Upper lobe of left lung (tissue), 6 donors: Measurements from ENCODE around the gene PGP. TPM values are rescaled to one million over a fixed set of nuclear protein-coding genes. Genes with fewer than 3 reads are reported as not detected.
A peak's percentile ranks its signal among the peaks of the same experiment; 100 is the strongest.

Experiments
- ATAC-seq, 2 donors: fragments of 200-7000 bp; cut with Tn5 transposase; one replicate each; pipeline ENCODE4 v1.9.1; 2022; ENCODE audit warnings: mild to moderate bottlenecking in 2 of 2, moderate library complexity in 2 of 2; ENCODE audit not compliant: low FRiP score in 2 of 2
- DNase-seq, 2 donors: peaks; one replicate each; pipeline ENCODE4 v3.0.0-alpha.2; 2019 to 2020
- H3K27ac ChIP-seq, 4 donors: fragments of 200-600 bp; sonication (generic); one replicate each; pipeline ENCODE4 v1.5.1; 2016 to 2019
- H3K27me3 ChIP-seq, 4 donors: fragments of 200-600 bp; sonication (generic); one replicate each; pipeline ENCODE4 v1.5.1; 2017 to 2019
- H3K36me3 ChIP-seq, 4 donors: fragments of 200-600 bp; sonication (generic); one replicate each; pipeline ENCODE4 v1.5.1; 2016 to 2019
- H3K4me1 ChIP-seq, 4 donors: fragments of 200-600 bp; sonication (generic); one replicate each; pipeline ENCODE4 v1.5.1; 2018 to 2019
- H3K4me3 ChIP-seq, 4 donors: fragments of 200-600 bp; sonication (generic); one replicate each; pipeline ENCODE4 v1.5.1; 2017 to 2019; ENCODE audit warnings: mild to moderate bottlenecking in 2 of 4, moderate library complexity in 1 of 4
- H3K9me3 ChIP-seq, 4 donors: fragments of 200-600 bp; sonication (generic); one replicate each; pipeline ENCODE4 v1.5.1; 2018 to 2019
- EP300 ChIP-seq, 4 donors: sonication (generic); formaldehyde crosslinking; IDR thresholded peaks; one replicate each; pipeline ENCODE4 v1.5.1; 2017; ENCODE audit warnings: antibody characterized with exemption in 4 of 4, control low read depth in 2 of 4
- POLR2A ChIP-seq, 4 donors: fragments of 450-650 bp; IDR thresholded peaks; one replicate each; pipeline ENCODE4 v1.5.1; 2016 to 2017; ENCODE audit warnings: antibody characterized with exemption in 4 of 4, mild to moderate bottlenecking in 2 of 4
- POLR2AphosphoS5 ChIP-seq, 2 donors: sonication (generic); formaldehyde crosslinking; IDR thresholded peaks; one replicate each; pipeline ENCODE4 v1.5.1; 2017; ENCODE audit warnings: antibody characterized with exemption in 2 of 2
- WGBS, 2 donors: methylation state at CpG; one replicate each; pipeline ENCODE4 v1.1.5; 2017 to 2018; 5-methylcytosine and 5-hydroxymethylcytosine counted together
- total RNA-seq, 6 donors: library from RNA; depleted of rRNA in 4 of 6; stranded (reverse); fragments of >200 nt in 4 of 6; gene quantifications; one replicate each; pipeline versions ENCODE4 v1.1.0 to v1.2.1, GENCODE V29; 2016 to 2021
- TF ChIP-seq, protein P1 (sequence below), 6 experiments: fragments of 450-650 bp in 4 of 6; fragments of 200-600 bp in 2 of 6; sonication (generic) in 2 of 6; IDR thresholded peaks; one replicate each; pipeline ENCODE4 v1.5.1; 2016 to 2019; ENCODE audit warnings: antibody characterized with exemption in 6 of 6
- donor health status: DM: no; HTN: no; CAD: no; lungs with moderate emphysema.
- donor health status: DM: no; HTN: yes; CAD: no; lungs with severe emphysema.

PGP gene
- total RNA-seq, 6 donors from 2014 or later = 18.6 to 32.5 (median 21.7) TPM

DNA sequence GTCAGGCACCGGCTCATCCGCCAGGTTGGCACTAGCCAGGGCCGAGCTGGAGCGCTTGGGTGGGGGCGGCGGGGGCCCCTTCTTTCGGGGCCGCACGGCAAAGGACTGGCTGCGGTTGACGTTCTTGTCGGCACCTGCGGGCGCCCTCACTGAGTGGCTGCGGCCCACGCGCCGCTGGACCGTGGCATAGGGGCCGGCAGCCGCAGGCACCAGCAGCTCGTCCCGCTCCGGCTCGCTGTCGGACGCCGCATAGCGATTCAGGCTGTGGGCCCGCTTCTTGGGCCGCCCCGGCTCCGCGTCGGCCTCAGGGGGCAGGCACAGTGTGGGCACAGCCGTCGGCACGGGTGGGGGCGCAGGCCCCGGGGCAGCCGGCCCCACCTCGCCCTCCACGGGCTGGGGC, 34.2 kb downstream of the PGP start:
- Histone ChIP-seq H3K9me3 (no peaks in the 10 kb centered on the region), H3K27me3 (no peaks in the 10 kb centered on the region), H3K27ac (no peak overlapping the region), H3K4me3 (no peak overlapping the region), H3K4me1 (peaks cover 0 to 5% (median 0%) of the 10 kb centered on the region in 4 donors), H3K36me3 (peaks cover 3 to 27% (median 24%) of the 10 kb centered on the region in 4 donors)
- ATAC-seq (no peak), DNase-seq (peak in 1 of 2 donors; percentile 84)
- TF ChIP-seq POLR2AphosphoS5 (IDR thresholded peaks at IDR 0.05) (no peak), POLR2A (IDR thresholded peaks at IDR 0.05) (no peak), EP300 (IDR thresholded peaks at IDR 0.05) (no peak)
- TF ChIP-seq, protein P1, sequence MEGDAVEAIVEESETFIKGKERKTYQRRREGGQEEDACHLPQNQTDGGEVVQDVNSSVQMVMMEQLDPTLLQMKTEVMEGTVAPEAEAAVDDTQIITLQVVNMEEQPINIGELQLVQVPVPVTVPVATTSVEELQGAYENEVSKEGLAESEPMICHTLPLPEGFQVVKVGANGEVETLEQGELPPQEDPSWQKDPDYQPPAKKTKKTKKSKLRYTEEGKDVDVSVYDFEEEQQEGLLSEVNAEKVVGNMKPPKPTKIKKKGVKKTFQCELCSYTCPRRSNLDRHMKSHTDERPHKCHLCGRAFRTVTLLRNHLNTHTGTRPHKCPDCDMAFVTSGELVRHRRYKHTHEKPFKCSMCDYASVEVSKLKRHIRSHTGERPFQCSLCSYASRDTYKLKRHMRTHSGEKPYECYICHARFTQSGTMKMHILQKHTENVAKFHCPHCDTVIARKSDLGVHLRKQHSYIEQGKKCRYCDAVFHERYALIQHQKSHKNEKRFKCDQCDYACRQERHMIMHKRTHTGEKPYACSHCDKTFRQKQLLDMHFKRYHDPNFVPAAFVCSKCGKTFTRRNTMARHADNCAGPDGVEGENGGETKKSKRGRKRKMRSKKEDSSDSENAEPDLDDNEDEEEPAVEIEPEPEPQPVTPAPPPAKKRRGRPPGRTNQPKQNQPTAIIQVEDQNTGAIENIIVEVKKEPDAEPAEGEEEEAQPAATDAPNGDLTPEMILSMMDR (IDR thresholded peaks at IDR 0.05) = no peak
- 97% methylated on average over 31 of the region's 43 CpGs; no CpG with 5 or more reads in 1 of the 2 donors for WGBS, 2 donors

DNA sequence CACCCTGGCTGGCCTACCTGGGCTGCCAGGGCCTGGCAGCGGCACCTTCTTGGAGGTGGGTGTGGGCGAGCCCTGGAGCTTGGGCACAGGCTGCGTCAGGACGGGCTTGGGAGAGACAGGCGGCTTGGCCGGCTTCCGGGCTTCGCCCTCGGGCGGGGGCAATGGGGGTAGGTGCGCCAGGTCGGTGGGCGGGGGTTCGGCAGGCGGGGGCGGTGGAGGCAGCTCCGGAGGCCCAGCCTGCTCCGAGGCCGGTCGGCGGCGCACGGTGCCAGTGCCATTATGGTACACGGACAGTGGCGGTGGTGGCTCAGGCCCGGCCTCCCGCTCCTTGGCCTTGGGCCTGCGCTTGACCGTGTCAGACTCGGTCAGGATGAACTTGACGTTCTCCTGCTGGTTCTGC, 35.1 kb downstream of the PGP start:
- DNase-seq (peak in 1 of 2 donors; percentile 86), ATAC-seq (no peak)
- Histone ChIP-seq H3K4me3 (no peak overlapping the region), H3K9me3 (no peaks in the 10 kb centered on the region), H3K4me1 (peaks cover 0 to 5% (median 0%) of the 10 kb centered on the region in 4 donors), H3K36me3 (peaks cover 5 to 36% (median 33%) of the 10 kb centered on the region in 4 donors), H3K27me3 (no peaks in the 10 kb centered on the region), H3K27ac (no peak overlapping the region)
- 92 to 97% methylated on average over 19 to 31 of the region's 31 CpGs for WGBS, 2 donors
- TF ChIP-seq POLR2A (IDR thresholded peaks at IDR 0.05) (no peak), POLR2AphosphoS5 (IDR thresholded peaks at IDR 0.05) (no peak), EP300 (IDR thresholded peaks at IDR 0.05) (no peak)
- TF ChIP-seq, protein P1 (IDR thresholded peaks at IDR 0.05) = no peak

DNA sequence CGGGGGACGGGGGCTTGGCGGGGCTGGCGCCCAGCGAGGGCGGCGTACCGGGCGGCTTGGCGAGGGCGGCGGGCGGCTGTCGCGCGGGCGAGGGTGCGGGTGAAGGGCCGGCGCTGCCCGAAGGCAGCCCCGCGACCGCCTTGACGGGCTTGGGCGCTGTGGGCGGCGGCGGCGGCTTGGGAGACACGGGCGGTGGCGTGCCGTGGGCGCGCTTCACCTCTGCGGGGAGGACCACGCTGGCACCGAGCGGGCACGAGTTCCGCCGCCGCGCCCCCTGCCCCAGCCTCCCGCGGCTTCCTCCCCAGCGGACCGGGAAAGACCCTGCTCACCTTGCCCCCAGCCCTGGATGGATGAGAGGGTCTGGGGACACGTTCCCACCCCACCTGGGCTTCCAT, 35.5 kb downstream of the PGP start:
- ATAC-seq = no peak
- TF ChIP-seq, protein P1 (IDR thresholded peaks at IDR 0.05) = no peak
- WGBS, 2 donors = 74% methylated on average over 18 to 20 of the region's 50 CpGs
- no peaks in the 10 kb centered on the region for H3K9me3 ChIP-seq
- peak in 1 of 2 donors; percentile 85 for DNase-seq
- no peak overlapping the region for H3K27ac ChIP-seq
- no peaks in the 10 kb centered on the region for H3K27me3 ChIP-seq
- H3K36me3 ChIP-seq = peaks cover 5 to 41% (median 38%) of the 10 kb centered on the region in 4 donors
- peaks cover 0 to 5% (median 0%) of the 10 kb centered on the region in 4 donors for H3K4me1 ChIP-seq
- no peak overlapping the region for H3K4me3 ChIP-seq

DNA sequence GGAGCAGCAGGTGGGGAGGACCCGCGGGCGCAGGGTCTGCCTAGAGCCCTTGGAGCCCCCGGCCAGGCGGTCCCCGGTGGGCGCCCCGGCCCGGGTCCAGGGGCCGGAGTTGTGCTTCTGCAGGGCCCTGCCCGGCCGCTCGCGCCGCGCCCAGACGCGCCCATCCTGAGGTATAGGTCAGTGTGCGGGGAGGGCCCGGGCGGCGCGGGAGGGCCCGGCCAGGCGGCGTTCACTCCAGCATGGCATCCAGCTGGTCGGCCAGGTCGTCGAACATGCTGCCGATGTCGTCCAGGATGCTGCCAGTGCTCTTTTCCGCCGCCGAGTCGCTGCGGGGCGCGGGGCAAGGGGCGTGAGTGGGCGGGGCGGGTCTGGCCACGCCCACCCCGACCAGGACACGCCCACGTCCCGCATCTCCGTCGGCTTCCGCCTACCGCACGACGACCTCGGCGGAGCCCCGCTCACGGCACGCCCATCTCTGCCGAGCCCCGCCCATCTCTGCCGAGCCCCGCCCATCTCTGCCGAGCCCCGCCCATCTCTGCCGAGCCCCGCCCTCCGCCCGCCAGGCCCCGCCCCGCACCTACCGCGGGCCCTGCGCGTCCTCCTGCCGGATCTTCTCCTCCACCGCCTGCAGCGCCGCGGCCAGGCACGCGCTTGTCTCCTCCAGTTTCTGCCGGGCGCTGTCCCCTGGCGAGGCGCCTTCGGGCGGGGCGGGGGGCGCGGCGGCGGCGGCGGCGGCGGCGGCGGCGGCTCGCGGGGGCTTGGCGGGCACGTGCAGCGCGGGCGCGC, 36.1 kb downstream of the PGP start:
- Histone ChIP-seq H3K27ac (no peak overlapping the region), H3K36me3 (peaks cover 5 to 47% (median 44%) of the 10 kb centered on the region in 4 donors), H3K9me3 (no peaks in the 10 kb centered on the region), H3K4me1 (peaks cover 0 to 5% (median 0%) of the 10 kb centered on the region in 4 donors), H3K4me3 (no peak overlapping the region), H3K27me3 (no peaks in the 10 kb centered on the region)
- ATAC-seq (peak in 1 of 2 donors; percentile 51), DNase-seq (peak in 1 of 2 donors; percentile 86)
- no peak for TF ChIP-seq POLR2A (IDR thresholded peaks at IDR 0.05)
- TF ChIP-seq POLR2AphosphoS5 (IDR thresholded peaks at IDR 0.05) = no peak
- 64 to 66% methylated on average over 14 to 47 of the region's 106 CpGs for WGBS, 2 donors

DNA sequence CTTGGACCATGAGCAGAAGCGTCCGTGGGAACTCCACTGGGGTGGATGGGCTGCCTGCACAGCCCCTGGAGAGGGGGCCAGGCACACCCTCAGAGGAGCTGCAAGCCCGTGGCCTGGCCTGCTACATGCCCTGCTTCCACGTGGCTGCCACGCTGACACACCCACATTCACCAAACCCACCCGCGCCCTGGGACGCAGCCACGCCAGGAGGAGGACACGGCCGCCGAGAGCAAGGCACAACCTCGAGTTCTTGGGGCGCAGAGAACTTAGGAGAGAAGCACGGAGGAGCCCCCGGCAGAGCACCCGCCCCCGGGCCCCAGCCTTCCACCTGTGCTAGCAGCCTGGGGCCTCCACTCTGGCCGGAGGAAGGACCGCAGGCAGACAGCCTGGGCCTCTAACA, 37.1 kb downstream of the PGP start:
- no peaks in the 10 kb centered on the region for H3K27me3 ChIP-seq
- H3K27ac ChIP-seq = no peak overlapping the region
- 93 to 95% methylated on average over 6 to 19 of the region's 20 CpGs for WGBS, 2 donors
- no peak overlapping the region for H3K4me3 ChIP-seq
- DNase-seq (peak in 1 of 2 donors; percentile 80), ATAC-seq (no peak)
- TF ChIP-seq, protein P1 (IDR thresholded peaks at IDR 0.05) = no peak
- TF ChIP-seq POLR2AphosphoS5 (IDR thresholded peaks at IDR 0.05) (no peak), POLR2A (IDR thresholded peaks at IDR 0.05) (no peak), EP300 (IDR thresholded peaks at IDR 0.05) (no peak)
- H3K36me3 ChIP-seq = peaks cover 5 to 56% (median 53%) of the 10 kb centered on the region in 4 donors
- peaks cover 0 to 5% (median 0%) of the 10 kb centered on the region in 4 donors for H3K4me1 ChIP-seq
- no peaks in the 10 kb centered on the region for H3K9me3 ChIP-seq
